HG03280 (cell line): ENCODE results near the gene MTAP.

Experiments used
- ATAC-seq: cut with Tn5 transposase; IDR thresholded peaks from one replicate; pipeline ENCODE4 v1.9.1; 2021; ENCODE audit warnings: mild to moderate bottlenecking, moderate library complexity; ENCODE audit not compliant: unreplicated experiment

Gene MTAP

GRCh38 chr9:21841133-21841532 is 38.7 kb downstream of the MTAP start:
- ATAC-seq: no peak

DNA sequence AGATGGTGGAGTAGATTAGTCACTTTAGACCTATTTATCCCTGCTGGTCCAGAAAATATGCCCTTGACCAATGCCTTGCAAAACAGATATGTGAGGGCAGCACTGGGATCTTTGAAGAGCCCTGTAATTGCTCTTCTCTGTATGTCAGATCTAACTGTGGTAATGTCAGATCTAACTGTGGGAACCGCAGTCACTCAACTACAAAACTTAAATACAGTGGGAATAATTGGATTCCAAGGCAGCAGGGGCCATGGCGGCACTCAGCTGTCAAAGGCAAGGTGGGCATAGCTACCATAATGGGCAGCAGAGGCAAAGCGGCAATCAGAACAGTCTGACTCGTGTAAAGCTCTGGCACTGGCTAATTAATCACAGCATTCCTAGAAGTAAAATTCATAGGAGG is 46.2 kb downstream of the MTAP start:
- ATAC-seq: no peak

DNA sequence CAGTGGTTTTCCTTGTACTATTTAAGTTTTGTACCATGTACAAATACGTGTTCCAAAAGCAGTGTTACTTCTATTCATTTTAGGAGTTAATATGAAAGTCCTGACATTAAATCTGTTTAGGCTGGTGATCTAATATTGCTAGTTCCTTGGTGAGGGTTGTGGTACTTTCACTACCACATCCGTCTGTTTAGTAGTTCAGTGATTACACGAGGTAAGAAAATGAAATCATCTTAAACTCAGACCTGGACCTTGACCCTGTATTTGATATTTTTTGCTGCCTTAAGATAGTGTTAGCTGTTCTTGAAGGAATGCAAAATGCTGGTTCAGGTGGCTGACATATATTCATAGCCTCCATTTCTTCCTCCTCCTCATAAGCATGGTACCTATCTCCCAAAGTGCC is 50.3 kb downstream of the MTAP start:
- ATAC-seq: peak; percentile 93

GRCh38 chr9:21853414-21853813 is 51.0 kb downstream of the MTAP start:
- no peak for ATAC-seq

GRCh38 chr9:21854119-21854518 is 51.7 kb downstream of the MTAP start:
- no peak for ATAC-seq

DNA sequence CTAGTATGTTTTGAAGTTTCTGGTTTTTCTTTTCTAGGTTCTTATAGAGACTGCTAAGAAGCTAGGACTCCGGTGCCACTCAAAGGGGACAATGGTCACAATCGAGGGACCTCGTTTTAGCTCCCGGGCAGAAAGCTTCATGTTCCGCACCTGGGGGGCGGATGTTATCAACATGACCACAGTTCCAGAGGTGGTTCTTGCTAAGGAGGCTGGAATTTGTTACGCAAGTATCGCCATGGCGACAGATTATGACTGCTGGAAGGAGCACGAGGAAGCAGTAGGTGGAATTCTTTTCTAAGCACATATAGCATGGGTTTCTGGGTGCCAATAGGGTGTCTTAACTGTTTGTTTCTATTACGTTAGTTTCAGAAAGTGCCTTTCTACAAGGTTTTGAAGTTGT is 52.2 kb downstream of the MTAP start:
- no peak for ATAC-seq

DNA sequence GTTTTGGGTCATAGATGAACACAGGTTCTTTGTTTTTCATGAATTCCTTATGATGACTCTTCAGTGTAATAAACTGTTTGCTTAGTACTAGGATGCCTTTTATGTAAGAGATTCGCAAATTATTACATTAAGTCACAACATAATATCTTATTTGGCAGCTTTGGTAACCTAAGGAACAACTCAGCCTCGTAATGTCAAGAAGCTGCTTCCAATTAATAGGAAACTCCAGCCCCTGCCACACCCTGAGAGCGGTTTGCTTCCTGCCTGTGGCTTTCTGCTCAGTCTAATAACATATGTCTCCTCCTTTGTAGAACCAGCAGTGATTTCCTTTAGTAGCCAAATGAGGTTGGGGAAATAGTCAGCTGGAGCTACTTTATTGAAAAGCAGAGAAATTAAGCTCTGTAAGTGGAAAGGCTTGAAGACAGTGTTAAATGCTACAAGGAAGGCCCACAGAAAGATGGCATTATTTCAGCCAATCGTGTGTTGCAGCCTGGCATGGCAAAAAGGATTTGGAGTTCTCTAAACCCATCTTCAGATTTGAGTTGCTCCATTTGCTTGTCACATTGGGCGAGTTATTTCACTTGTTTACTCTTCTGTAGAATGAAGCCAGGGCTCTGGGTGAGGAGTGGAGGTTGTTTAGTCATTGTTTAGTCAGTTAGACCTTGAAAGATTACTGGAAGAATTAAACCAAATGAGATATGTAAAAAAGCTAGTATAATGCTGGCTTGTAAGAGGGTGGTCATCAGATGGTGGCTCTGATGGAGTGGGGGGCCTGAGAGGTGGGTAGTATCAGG is 54.1 kb downstream of the MTAP start:
- no peak for ATAC-seq

GRCh38 chr9:21862871-21863270 is 60.4 kb downstream of the MTAP start:
- ATAC-seq: no peak

GRCh38 chr9:21864505-21864904 is 62.1 kb downstream of the MTAP start:
- no peak for ATAC-seq

DNA sequence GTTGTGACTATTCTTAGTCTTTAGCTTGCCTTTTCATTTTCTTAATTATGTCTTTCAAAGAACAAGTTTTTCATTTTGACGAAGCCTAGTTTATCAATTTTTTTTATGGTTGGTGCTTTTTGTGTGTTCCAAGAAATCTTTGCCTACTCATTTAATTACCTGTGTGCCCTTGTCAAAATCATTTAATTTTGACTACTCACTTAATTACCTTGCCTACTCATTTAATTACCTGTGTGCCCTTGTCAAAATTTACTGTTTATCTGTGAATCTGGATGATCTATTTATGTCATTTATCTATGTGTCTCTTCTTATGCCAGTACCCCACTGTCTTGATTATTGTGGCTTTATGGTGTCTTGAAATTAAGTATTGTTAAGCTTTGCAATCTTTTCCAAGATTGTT is 63.9 kb downstream of the MTAP start:
- ATAC-seq: no peak

GRCh38 chr9:21871256-21871975 is 69.0 kb downstream of the MTAP start:
- ATAC-seq: no peak

- no peak for ATAC-seq
Measured at GRCh38 chr9:21872696-21873095, 70.3 kb downstream of the MTAP start.

DNA sequence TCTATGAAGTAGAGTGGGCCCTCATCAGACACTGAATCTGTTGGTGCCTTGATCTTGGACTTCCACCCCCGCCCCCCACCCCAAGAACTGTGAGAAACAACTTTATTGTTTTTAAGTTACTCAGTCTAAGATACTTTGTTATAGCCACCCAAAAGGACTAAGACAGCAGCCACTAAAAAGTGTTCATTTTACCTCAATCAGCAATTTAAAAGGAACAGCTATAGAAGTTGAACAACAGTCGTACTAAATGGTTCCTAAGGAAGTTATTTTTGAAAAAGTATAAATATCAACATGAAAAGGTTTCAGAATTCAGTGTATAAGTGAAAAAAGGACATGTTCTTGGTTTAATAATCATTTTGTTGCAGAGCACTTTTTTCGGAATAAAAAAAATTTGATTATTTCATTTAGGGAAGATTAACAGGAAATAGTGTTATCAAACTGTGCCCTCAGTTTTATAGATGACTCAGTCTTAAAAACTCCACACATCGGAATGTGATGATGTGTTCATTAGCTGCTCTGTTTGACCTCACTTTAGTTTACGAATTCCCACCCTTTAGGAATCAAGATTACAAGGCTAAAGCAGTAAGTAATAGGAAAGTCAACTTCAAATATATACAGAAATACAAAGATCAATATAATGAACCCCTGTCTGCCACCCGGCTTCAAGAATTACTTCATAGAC is 71.2 kb downstream of the MTAP start:
- ATAC-seq: no peak

DNA sequence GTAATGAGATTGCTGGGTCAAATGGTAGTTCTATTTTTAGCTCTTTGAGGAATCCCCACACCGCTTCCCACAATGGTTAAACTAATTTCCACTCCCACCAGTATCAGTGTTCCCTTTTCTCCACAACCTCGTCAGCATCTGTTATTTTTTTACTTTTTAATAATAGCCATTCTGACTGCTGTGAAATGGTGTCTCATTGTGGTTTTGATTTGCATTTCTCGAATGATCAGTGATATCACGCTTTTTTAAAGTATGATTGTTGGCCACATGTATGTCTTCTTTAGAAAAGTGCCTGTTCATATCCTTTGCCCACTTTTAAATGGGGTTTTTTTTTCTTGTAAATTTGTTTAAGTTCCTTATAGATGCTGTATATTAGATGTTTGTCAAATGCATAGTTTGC is 73.5 kb downstream of the MTAP start:
- ATAC-seq: no peak

- no peak for ATAC-seq
Measured at GRCh38 chr9:21883642-21884041, 81.2 kb downstream of the MTAP start.

GRCh38 chr9:21889673-21890072 is 87.2 kb downstream of the MTAP start:
- ATAC-seq: no peak

GRCh38 chr9:21890696-21891095 is 88.3 kb downstream of the MTAP start:
- no peak for ATAC-seq

- ATAC-seq: no peak
Measured at GRCh38 chr9:21901546-21901945, 99.1 kb downstream of the MTAP start.

DNA sequence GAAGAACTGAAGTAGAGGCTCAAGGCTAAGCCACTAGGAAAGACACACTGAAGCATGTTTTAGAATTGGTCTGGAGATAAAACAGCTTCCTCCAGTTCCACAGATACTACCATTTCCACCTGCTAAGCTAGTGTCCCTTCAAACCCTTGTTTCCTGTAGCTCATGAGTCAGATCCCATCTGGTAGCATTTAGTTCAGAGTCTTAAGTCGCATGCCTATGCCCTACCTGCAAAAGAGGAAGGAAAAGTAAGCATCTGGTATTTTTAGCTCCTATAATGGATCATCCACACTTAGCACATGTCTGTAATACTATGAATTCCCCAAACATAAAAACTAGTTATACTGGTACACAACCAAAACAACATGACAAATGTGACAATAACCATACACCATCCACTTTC is 99.7 kb downstream of the MTAP start:
- no peak for ATAC-seq

- ATAC-seq: no peak
Measured at GRCh38 chr9:21903380-21903965, 101.0 kb downstream of the MTAP start.

- no peak for ATAC-seq
Measured at GRCh38 chr9:21904371-21904770, 101.9 kb downstream of the MTAP start.

GRCh38 chr9:21904776-21905175 is 102.3 kb downstream of the MTAP start:
- ATAC-seq: no peak
